Activated CD4-positive, alpha-beta T cell treated with anti-CD3 and anti-CD28 coated beads, Interleukin-2, amount 50 U/mL, for 16 hours (primary cell): ENCODE results near the gene ZNF836.
"Not testable (repeated sequence)": the region's sequence is repeated elsewhere in the genome, so short reads cannot be mapped to it uniquely, and the experiment has no call there.

Experiments used
- DNase-seq: peaks from one replicate; pipeline ENCODE4 v3.0.0-alpha.2; 2020

ZNF836 gene

DNA sequence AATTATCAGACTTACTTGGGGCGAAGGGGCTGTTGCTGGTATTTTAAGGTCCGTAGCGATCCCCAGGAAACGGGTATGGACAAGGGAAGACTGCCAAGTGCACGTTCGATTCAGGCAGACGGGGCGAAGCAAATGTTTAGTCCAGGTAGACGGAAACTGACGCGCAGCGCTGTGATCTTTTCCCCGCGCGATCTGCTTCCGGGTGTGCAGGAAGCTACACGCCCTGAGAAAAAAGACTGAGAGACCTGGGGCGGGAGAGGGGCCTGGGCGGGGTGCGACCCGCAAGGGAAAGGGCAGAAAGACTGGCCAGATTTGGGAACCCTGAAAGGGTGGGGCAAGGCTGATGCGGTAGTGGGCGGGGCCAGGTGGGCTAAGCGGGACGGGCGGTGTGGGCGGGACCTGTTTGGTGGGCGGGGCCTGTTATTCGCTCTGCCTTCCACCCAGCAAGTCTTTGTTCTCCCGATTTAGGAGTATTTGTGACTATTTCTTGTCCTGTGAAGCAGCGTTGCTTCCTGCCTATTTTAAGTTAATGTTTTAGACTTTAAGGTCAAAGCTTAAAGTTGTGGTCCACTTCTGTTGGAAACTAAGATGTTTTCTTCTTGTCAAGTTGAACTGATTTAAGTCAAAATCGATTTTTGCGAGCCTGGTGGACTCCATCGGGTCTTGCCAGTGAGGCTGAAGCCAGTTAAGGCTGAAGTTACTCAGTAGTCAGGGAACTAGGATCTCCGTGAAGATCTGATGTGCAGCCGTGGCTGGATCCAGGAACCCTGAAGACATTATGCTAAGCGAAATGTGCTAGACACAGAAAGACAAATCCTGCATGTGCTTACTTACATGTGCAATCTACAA lies at the start of gene ZNF836:
Gene ZNF836, minus strand, starts transcription at position 301 of the 849 bp plus-strand sequence. CDS start 3,549 bp downstream, outside the sequence.
- DNase-seq = peak; percentile 84

DNA sequence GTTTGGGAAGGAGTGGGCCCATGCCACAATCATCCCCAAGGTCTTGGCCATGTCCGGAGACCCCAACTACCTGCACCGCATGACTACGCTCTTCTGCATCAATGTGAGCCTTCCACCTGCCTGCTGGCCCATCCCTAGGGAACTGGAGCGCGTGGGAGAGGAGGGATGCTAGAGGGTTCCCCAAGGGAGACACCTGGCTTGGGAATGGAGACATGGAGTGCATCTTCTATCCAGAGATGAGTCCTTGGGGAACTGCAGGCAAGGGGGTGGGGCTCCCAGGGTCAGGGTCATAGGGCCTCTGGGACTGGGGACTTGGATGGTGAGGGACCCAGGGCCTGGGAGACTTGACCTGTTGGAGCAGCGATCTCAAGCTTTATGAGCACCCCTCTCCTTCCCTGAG lies 49.6 kb upstream of the ZNF836 start:
- no peak for DNase-seq

DNA sequence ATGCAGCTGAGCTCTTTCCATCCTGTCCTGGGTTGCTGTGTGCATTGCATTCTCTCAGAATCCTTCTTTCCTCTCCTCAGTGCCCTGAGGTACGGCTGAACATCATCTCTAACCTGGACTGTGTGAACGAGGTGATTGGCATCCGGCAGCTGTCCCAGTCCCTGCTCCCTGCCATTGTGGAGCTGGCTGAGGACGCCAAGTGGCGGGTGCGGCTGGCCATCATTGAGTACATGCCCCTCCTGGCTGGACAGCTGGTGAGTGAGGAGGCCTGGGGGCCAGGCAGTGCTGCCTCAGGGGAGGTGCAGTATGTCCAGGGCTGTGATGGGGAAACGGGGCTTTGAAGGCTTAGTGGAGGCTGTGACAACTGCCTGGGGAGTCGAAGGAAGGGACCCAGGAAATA lies 48.2 kb upstream of the ZNF836 start:
- DNase-seq = no peak

DNA sequence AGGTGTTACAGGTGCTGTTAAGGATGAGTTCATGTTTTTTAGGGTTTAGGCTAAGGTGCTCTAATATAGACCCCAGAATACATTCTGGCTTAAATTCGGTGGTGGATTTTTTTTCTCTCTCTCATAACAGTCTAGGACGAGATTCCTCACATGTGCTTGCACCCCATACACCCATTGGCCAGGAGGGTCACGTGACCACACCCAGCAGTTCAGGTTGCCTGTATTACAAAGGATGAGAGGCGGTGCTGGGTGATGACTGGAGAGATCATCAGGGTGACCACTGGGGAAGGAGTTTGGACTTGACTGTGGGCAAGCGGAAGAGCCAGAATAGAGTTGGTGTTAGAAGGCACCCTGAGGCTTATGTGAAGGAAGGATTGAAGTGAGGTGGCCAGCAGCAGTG lies 46.2 kb upstream of the ZNF836 start:
- DNase-seq = no peak

GRCh38 chr19:52216401-52216800 lies 45.0 kb upstream of the ZNF836 start:
- DNase-seq = no peak

- no peak for DNase-seq
Observed at GRCh38 chr19:52214241-52214640, 42.8 kb upstream of the ZNF836 start.

GRCh38 chr19:52212572-52213255 lies 41.3 kb upstream of the ZNF836 start:
- DNase-seq = no peak

DNA sequence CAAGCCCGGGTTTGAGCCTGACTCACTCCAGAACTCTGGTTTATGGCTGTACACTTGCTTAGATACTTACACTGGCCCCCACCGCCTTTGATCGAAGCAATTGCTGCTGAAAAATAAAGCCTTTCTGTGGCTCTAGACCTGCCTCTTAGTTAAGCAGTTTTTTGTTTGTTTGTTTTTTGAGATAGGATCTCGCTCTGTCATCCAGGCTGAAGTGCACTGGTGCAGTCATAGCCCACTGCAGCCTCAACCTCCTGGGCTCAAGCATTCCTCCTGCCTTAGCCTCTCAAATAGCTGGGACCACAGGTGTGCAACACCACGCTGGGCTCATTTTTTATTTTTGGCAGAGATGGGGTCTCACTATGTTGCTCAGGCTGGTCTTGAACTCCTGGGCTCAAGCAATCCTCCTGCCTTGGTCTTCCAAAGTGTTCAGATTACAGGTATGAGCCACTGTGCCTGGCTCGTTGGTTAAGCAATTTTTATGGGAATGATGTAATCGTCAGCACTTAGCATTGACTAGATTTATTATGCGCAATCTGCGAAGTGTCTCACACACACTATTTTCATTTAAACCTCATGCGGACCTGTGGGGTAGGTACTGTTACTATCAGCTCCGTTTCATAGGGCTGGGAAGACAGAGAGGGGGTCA lies 40.6 kb upstream of the ZNF836 start:
- no peak for DNase-seq

DNA sequence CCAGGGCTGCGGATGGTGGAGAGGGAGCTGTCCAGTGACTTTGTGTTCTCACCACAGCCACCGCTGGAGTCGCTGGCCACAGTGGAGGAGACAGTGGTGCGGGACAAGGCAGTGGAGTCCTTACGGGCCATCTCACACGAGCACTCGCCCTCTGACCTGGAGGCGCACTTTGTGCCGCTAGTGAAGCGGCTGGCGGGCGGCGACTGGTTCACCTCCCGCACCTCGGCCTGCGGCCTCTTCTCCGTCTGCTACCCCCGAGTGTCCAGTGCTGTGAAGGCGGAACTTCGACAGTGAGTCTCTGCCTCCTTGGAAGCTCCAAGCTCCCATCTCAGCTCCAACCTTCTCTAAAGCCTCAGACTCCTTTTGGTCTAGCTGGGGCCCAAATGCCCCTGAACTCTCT lies 39.8 kb upstream of the ZNF836 start:
- DNase-seq = no peak

- no peak for DNase-seq
Observed at GRCh38 chr19:52206481-52206880, 35.1 kb upstream of the ZNF836 start.

GRCh38 chr19:52200755-52201391 lies 29.5 kb upstream of the ZNF836 start:
- DNase-seq = not testable (repeated sequence)

DNA sequence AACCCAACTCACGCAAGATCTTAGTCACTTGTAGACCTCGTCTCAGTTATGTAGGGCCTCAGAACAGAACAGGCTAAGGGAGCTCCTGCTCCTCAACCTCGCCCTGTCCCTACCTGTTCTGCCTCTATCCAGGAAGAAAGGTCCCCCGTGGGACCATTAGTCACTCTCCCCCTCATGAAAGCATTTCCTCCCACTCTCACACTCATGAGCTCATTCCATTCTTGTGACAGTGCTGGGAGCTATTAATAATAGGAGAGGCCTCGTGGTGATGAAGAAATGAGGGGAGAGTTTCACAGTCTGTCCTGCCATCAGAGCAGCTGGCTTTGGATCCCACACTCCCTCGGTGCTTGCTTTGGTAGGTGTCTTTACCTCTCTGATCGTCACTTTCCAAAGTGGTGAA lies 28.6 kb upstream of the ZNF836 start:
- no peak for DNase-seq

DNA sequence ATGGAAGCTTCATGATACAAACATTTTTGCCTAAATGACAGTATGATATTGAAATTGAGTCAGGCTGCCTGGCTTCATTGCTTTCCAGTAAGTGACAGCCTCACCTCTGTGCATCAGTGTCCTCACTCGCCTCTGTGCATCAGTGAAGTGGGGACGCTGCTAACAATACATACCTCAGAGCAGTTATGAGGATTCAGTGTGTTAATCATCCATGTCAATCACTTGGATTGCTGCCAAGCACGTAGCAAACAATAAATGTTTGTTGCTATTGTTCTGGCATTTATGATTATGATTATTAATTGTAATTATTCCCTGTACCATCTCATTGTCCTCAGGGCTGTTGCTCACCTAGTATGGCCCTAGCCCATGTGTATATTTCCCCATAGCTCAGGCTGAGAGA lies 27.3 kb upstream of the ZNF836 start:
- no peak for DNase-seq

- DNase-seq = no peak
Observed at GRCh38 chr19:52197964-52198363, 26.5 kb upstream of the ZNF836 start.

DNA sequence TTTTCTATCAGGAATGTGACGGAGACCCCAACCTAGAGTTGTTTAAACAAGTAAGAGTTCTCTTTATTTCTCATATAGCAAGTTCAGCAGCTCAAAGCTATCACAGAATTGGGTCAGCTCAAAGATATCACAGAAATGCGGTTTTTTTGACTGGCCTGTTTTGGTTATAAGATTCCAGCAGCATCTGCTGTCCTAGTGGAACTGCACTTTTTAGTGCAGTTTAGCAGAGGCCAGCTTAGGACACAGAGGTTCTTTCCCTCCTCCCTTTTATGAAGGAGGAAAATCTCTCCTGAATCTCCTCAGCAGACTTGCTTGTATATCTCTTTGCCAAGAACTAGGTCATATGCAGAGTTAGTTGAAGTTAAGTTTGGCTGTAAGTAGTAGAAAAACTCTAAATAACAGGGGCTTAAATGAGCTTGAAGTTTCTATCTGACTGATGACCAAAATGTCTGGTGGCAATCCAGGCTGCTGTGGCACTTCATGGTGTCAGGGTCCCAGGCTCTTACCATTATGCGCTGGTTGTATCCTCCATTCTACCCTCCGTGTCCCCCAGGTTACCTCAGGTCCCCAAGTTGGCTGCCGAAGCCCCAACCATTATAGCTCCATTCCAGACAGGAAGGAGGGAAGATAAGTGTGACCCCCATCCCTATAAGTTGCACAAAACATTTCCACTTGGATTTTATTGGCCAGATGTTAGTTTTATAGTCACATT lies 25.0 kb upstream of the ZNF836 start:
- DNase-seq = no peak

- no peak for DNase-seq
Observed at GRCh38 chr19:52191951-52192350, 20.5 kb upstream of the ZNF836 start.

- no peak for DNase-seq
Observed at GRCh38 chr19:52191389-52191788, 20.0 kb upstream of the ZNF836 start.

DNA sequence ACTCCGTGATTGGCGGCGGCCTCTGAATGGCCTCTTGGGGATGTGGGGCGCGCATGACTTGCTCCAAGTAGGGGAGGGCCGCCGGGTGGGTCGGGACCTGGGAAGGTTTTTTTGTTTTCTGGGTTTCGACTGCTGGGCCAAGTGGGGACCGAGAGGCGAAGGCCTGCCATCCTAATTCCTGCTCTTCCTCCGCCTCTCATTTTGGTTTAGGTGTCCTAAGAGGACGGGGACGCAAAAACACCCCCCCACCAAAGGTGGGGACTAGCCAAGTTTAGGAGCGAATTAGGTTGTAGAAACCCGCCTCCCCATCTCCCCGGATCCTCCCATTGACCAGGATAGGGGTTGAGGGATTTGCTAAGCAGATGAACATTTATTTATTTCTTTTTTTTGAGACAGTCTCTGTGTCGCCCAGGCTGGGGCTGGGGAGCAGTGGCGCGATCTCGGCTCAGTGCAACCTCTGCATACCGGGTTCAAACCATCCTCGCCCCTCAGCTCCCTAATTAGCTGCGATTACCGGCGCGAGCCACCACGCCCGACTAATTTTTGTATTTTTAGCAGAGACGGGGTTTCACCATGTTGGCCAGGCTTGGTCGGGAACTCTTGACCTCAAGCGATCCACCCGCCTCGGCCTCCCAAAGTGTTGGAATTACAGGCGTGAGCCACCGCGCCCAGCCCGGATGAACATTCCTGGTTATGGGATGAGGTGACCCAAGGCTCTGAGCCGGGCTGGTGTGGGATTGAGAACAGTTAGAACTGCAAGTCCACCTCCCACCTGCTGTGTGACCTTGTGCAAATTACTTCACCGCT lies 19.3 kb upstream of the ZNF836 start:
- DNase-seq = peak; percentile 6

GRCh38 chr19:52189735-52190486 lies 18.5 kb upstream of the ZNF836 start, which contains the start of gene PPP2R1A:
Gene PPP2R1A (plus strand): TSS chr19:52190052. CDS start chr19:52190097, 45 bp downstream.
- peak; percentile 99 for DNase-seq

- no peak for DNase-seq
Observed at GRCh38 chr19:52188822-52189734, 17.7 kb upstream of the ZNF836 start.
